ENCODE results near the gene ZNF254. TPM values are rescaled to one million over a fixed set of nuclear protein-coding genes. Genes with fewer than 3 reads are reported as not detected.
A peak's percentile ranks its signal among the peaks of the same experiment; 100 is the strongest.

Gene ZNF254
- total and polyA plus RNA-seq, 2 of the 4 experiments (the other 2 are of a cell fraction): 4.4 to 8.8 TPM

GRCh38 chr19:24142771-24143170 lies 55.8 kb downstream of the ZNF254 start:
- Histone ChIP-seq H3K4ac (ENCODE audit: low read depth, low read length) (no peak overlapping the region), H3K27me3 (ENCODE audit: control insufficient read depth, insufficient read depth, low read length) (no peaks in the 10 kb centered on the region), H2BK20ac (ENCODE audit: low read depth, low read length) (no peak overlapping the region), H3K4me3 (ENCODE audit: insufficient read depth, low read depth, low read length) (no peak overlapping the region), H4K91ac (ENCODE audit: insufficient read depth, low read depth, low read length) (no peak overlapping the region), H3K23ac (ENCODE audit: low read depth, low read length) (no peak overlapping the region), H3K9me1 (ENCODE audit: insufficient read depth, low read length) (no peaks in the 10 kb centered on the region), H3K4me2 (ENCODE audit: low read depth, low read length) (no peak overlapping the region), H4K20me1 (ENCODE audit: insufficient read depth, low read length) (no peaks in the 10 kb centered on the region), H3K14ac (replicated peaks; ENCODE audit: low read depth, low read length) (no peak overlapping the region), H2BK120ac (ENCODE audit: low read depth, low read length) (no peak overlapping the region), H3K27ac (ENCODE audit: insufficient read depth, low read length) (no peak overlapping the region), H3K56ac (ENCODE audit: extremely low read depth, insufficient read depth, low read length) (no peak overlapping the region), H2AK9ac (replicated peaks; ENCODE audit: low read depth, low read length, poor library complexity) (no peak overlapping the region), H3K79me1 (ENCODE audit: low read depth in 1 of 2, low read length in 2 of 2) (peaks cover 0 to 3% of the 10 kb centered on the region in 2 experiments; a peak in 2 of 4 replicates), H2AFZ (replicated peaks; ENCODE audit: low read length, poor library complexity) (no peak overlapping the region), H3K9me3 (ENCODE audit: control insufficient read depth, insufficient read depth, low read length) (peaks cover 15% of the 10 kb centered on the region), H2BK5ac (ENCODE audit: low read depth, low read length, poor library complexity, severe bottlenecking) (no peak overlapping the region), H2AK5ac (ENCODE audit: low read depth, low read length) (no peak overlapping the region), H3K4me1 (ENCODE audit: control insufficient read depth, insufficient read depth, low read length) (peaks cover 2% of the 10 kb centered on the region; the same call in 1 of the 2 replicates), H3K9ac (ENCODE audit: low read depth, low read length) (no peak overlapping the region), H2BK15ac (ENCODE audit: low read depth, low read length) (no peak overlapping the region), H4K5ac (ENCODE audit: low read depth, low read length) (no peak overlapping the region), H4K8ac (ENCODE audit: low read depth in 2 of 2, low read length in 2 of 2) (no peak overlapping the region), H3K18ac (ENCODE audit: low read depth, low read length) (no peak overlapping the region), H3K36me3 (ENCODE audit: control insufficient read depth, insufficient read depth, low read length) (peaks cover 7% of the 10 kb centered on the region)
- intact Hi-C loops (cut with micrococcal nuclease): no loop called here
- POLR2A ChIA-PET (ENCODE audit: unreplicated experiment): no interaction called here
- TF ChIP-seq MAFK (IDR thresholded peaks at IDR 0.05; ENCODE audit: low read depth, low read length) (0 out of 2 replicates have a peak, but pooled peaks have one; percentile 13), RAD21 (IDR thresholded peaks at IDR 0.05; ENCODE audit: low read length) (no peak), FOS (IDR thresholded peaks at IDR 0.05; ENCODE audit: low read depth, low read length) (no peak), SMC3 (IDR thresholded peaks at IDR 0.05; ENCODE audit: low read depth, low read length) (no peak), CTCF (conservative IDR thresholded peaks at IDR 0.05; ENCODE audit: low read depth, low read length) (no peak), MAZ (IDR thresholded peaks at IDR 0.05; ENCODE audit: borderline replicate concordance, low read depth, low read length) (no peak)
- ATAC-seq (ENCODE audit: low read depth): no peak
- CTCF ChIA-PET: no interaction called here
- DNase-seq: no peak
- dilution Hi-C loops (cut with HindIII; ENCODE audit: low sequenced_read_pairs, unreplicated experiment): no loop called here
- BruUV-seq (replicated peaks): no TSS peak
- in situ Hi-C loops (cut with MboI; ENCODE audit: low sequenced_read_pairs): loop anchor here (25.0 kb wide), 1 partner anchor 780 kb away; no protein-coding TSS in a partner anchor
- no CpG with 5 or more reads among the region's 3 CpGs for WGBS, 2 experiments (ENCODE audit: extremely low coverage in 2 of 2, insufficient read length in 1 of 2)

Measured in IMR-90 (cell line).